ENCODE measurements around the gene SPEF2. TPM values are rescaled to one million over a fixed set of nuclear protein-coding genes. Genes with fewer than 3 reads are reported as not detected.

Gene SPEF2
- total and polyA plus RNA-seq, 8 donors = 4.1 to 11.8 (median 6.2) TPM

- ATAC-seq (no peak), FAIRE-seq (no peak), DNase-seq (no peak)
- Histone ChIP-seq H3K9me3 (no peaks in the 10 kb centered on the region), H3K27me3 (no peaks in the 10 kb centered on the region), H3K4me3 (no peak overlapping the region), H3K27ac (no peak overlapping the region), H3K36me3 (no peaks in the 10 kb centered on the region), H3K4me1 (no peaks in the 10 kb centered on the region)
- intact Hi-C loops (cut with DNase I) = no loop called here
- no peak for TF ChIP-seq CTCF (IDR thresholded peaks at IDR 0.05)
- 89 to 90% methylated on average over 8 of the region's 8 CpGs for WGBS, 2 donors
Measured at GRCh38 chr5:35745193-35745592, 127.5 kb downstream of the SPEF2 start.

GRCh38 chr5:35745660-35746059 lies 128.0 kb downstream of the SPEF2 start:
- Histone ChIP-seq H3K4me1 (no peaks in the 10 kb centered on the region), H3K9me3 (no peaks in the 10 kb centered on the region), H3K27ac (no peak overlapping the region), H3K36me3 (no peaks in the 10 kb centered on the region), H3K4me3 (no peak overlapping the region), H3K27me3 (no peaks in the 10 kb centered on the region)
- FAIRE-seq (no peak), ATAC-seq (no peak), DNase-seq (no peak)
- 88 to 94% methylated on average over 3 of the region's 3 CpGs for WGBS, 2 donors
- no peak for TF ChIP-seq CTCF (IDR thresholded peaks at IDR 0.05)
- intact Hi-C loops (cut with DNase I) = no loop called here

- 89 to 90% methylated on average over 6 of the region's 6 CpGs for WGBS, 2 donors
- Histone ChIP-seq H3K4me1 (no peaks in the 10 kb centered on the region), H3K9me3 (no peaks in the 10 kb centered on the region), H3K4me3 (no peak overlapping the region), H3K27ac (no peak overlapping the region), H3K36me3 (no peaks in the 10 kb centered on the region), H3K27me3 (no peaks in the 10 kb centered on the region)
- TF ChIP-seq CTCF (IDR thresholded peaks at IDR 0.05) = no peak
- no peak for ATAC-seq
- intact Hi-C loops (cut with DNase I) = no loop called here
- DNase-seq = no peak
- FAIRE-seq = no peak
Measured at GRCh38 chr5:35752012-35752411, 134.3 kb downstream of the SPEF2 start.

GRCh38 chr5:35753500-35753899 lies 135.8 kb downstream of the SPEF2 start:
- no peaks in the 10 kb centered on the region for H3K27me3 ChIP-seq
- no peak for TF ChIP-seq CTCF (IDR thresholded peaks at IDR 0.05)
- intact Hi-C loops (cut with DNase I) = no loop called here
- no peak for FAIRE-seq
- DNase-seq = no peak
- H3K9me3 ChIP-seq = no peaks in the 10 kb centered on the region
- no peaks in the 10 kb centered on the region for H3K36me3 ChIP-seq
- ATAC-seq = no peak
- H3K4me3 ChIP-seq = no peak overlapping the region
- H3K27ac ChIP-seq = no peak overlapping the region
- 92% methylated on average over 5 of the region's 5 CpGs for WGBS, 2 donors
- H3K4me1 ChIP-seq = no peaks in the 10 kb centered on the region

- Histone ChIP-seq H3K4me1 (no peaks in the 10 kb centered on the region), H3K27me3 (no peaks in the 10 kb centered on the region), H3K4me3 (no peak overlapping the region), H3K9me3 (no peaks in the 10 kb centered on the region), H3K36me3 (no peaks in the 10 kb centered on the region), H3K27ac (no peak overlapping the region)
- intact Hi-C loops (cut with DNase I) = no loop called here
- no peak for TF ChIP-seq CTCF (IDR thresholded peaks at IDR 0.05)
- no peak for FAIRE-seq
- 46 to 51% methylated on average over 1 of the region's 1 CpG for WGBS, 2 donors
- no peak for DNase-seq
- ATAC-seq = no peak
Measured at GRCh38 chr5:35754481-35754880, 136.8 kb downstream of the SPEF2 start.

All from pancreas (tissue), 10 donors.